HUES64 (cell line): ENCODE data around the gene MINDY1.

ENCODE experiments used
- H3K27ac ChIP-seq: 2 replicates; pipeline ENCODE4 v1.7.0; 2013; ENCODE audit warnings: low read depth, low read length, inconsistent platforms
- H3K27me3 ChIP-seq: 2 replicates; pipeline ENCODE4 v1.6.1; 2013; ENCODE audit warnings: mild to moderate bottlenecking, low read length; ENCODE audit not compliant: insufficient read depth
- H3K36me3 ChIP-seq: 2 replicates; pipeline ENCODE4 v1.6.1; 2013; ENCODE audit warnings: mild to moderate bottlenecking, low read length; ENCODE audit not compliant: insufficient read depth
- H3K4me1 ChIP-seq: 2 replicates; pipeline ENCODE4 v1.6.1; 2013; ENCODE audit warnings: mild to moderate bottlenecking, low read length, moderate library complexity; ENCODE audit not compliant: insufficient read depth
- H3K4me3 ChIP-seq: 2 replicates; pipeline ENCODE4 v1.5.1; 2013; ENCODE audit warnings: mild to moderate bottlenecking, low read length, moderate library complexity
- H3K9ac ChIP-seq: 2 replicates; pipeline ENCODE4 v1.6.1; 2013; ENCODE audit warnings: mild to moderate bottlenecking, low read depth, low read length
- H3K9me3 ChIP-seq: 2 replicates; pipeline ENCODE4 v1.6.1; 2013; ENCODE audit warnings: low read depth, low read length; ENCODE audit not compliant: insufficient read depth
- WGBS: fragments of 150-250, 120-280 bp; methylation state at CpG from one replicate; pipeline ENCODE4 v1.1.7; 2013; ENCODE audit warnings: missing lambda C conversion rate; 5-methylcytosine and 5-hydroxymethylcytosine counted together

MINDY1 gene

DNA sequence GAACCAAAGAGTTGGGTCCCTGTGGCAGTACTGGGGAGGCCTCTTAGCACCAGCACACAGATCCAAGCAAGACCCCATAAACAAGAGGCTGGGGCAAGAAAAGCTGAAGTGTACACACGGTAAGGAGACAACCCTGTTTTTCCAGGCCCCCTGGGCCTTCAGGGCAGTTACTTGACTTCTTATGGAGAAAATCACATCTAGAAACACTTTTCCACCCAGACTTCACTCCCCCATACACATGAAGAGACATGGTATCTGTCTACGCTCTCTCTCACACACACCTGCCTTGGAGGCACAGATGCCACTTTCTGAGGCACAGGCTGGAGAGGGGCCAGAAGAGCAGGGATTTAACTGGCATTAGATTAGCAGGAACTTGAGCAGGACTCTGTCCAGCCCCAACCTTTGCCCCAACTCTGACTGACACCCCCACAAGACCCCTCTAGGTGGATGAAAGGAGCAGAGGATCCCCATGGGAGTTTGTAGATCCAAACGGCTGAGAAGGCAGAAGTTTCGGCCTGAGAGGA, 34.2 kb downstream of the MINDY1 start:
- Histone ChIP-seq H3K27ac (peak overlapping the region; percentile 77; the same call in 1 of the 2 replicates), H3K9me3 (no peaks in the 10 kb centered on the region), H3K4me3 (peak overlapping the region; percentile 75), H3K9ac (peak overlapping the region; percentile 35), H3K36me3 (peaks cover 23% of the 10 kb centered on the region), H3K4me1 (peaks cover 46% of the 10 kb centered on the region), H3K27me3 (no peaks in the 10 kb centered on the region)
- WGBS = 52% methylated on average over 4 of the region's 4 CpGs

GRCh38 chr1:150971583-150972416, 34.9 kb downstream of the MINDY1 start:
- peak overlapping the region; percentile 75 for H3K4me3 ChIP-seq
- peak overlapping the region; percentile 35 for H3K9ac ChIP-seq
- peaks cover 40% of the 10 kb centered on the region for H3K4me1 ChIP-seq
- no peaks in the 10 kb centered on the region for H3K9me3 ChIP-seq
- peak overlapping the region; percentile 77; the same call in 1 of the 2 replicates for H3K27ac ChIP-seq
- H3K36me3 ChIP-seq = peaks cover 30% of the 10 kb centered on the region
- no peaks in the 10 kb centered on the region for H3K27me3 ChIP-seq
- 26% methylated on average over 6 of the region's 6 CpGs for WGBS

DNA sequence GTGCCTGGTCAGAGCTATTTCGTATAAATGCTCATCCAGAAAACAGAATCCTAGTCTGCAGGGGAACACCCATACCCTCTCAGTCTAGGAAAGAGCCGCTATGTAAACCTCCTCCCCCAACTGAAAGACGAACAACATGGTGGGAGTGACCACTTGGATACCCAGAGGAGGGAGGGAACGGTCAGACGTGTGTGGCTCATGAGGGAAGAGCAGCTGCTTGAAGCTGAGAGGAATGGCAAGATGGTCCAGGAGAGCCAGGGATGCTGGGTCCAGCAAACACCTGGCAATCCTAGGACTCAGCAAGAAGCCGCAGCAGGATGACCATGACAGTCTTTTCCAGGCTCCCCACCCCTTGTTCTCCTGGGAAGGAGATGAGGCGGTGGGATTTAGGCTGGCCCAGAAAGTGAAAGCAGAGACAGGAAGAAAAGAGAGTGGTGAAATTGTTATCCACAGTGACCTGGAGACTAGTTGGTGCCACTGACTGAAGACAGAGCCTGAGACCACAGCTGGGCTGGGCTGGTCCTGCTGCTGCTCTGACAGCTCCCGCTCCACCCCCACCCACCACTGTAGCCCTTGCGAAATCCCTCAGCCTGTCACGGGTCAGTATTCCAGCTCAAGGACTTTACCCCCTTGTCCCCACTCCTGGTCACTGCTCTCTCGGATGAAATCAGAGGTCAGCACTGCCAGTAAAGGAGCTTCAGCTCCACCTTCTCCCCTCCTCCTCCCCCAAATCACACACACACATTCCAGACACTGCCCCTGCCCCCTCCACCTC, 35.7 kb downstream of the MINDY1 start:
- Histone ChIP-seq H3K27ac (no peak overlapping the region; the same call in 1 of the 2 replicates), H3K4me3 (peak overlapping the region; percentile 75), H3K36me3 (peaks cover 38% of the 10 kb centered on the region), H3K9me3 (no peaks in the 10 kb centered on the region), H3K4me1 (peaks cover 32% of the 10 kb centered on the region), H3K9ac (no peak overlapping the region), H3K27me3 (no peaks in the 10 kb centered on the region)
- 52% methylated on average over 11 of the region's 11 CpGs for WGBS

DNA sequence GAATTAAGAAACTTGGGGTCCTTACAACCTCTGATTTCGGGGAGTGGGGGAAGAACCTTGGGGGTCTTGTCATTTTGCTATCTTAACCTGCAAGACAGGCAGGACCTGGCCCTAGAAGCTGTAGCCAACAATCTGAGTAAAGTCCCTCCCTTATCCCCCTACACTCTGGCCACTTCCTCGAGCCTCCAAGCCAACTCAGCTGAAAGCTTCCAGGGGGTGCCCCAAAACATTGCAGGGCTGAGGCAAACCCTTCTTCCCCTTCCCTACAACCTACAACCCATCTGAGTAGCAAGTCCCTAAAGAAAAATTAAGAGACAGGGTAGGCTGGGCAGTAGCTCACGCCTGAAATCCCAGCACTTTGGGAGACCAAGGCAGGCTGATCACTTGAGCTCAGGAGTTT, 37.1 kb downstream of the MINDY1 start:
- Histone ChIP-seq H3K9ac (no peak overlapping the region), H3K27ac (no peak overlapping the region)
- WGBS = 89% methylated on average over 3 of the region's 3 CpGs

DNA sequence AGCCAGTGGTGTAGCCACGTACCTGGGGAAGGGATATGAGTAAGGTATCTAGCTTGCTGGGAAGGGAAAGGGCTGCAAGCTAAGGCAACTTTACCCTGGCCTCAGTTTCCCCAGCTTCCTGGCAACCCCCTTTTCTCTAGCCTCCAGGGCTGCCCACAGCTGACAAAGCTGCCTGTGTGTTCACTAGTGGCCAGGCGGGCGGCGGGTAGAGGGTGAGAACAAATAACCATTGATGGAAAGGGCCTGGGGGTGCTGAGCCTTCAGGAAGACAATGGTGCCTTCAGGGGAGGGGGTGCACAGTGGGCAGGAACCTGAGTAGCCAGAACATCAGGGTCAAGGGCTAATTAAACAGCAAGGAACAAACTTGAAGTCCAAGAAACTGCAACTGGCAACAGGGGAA, 38.2 kb downstream of the MINDY1 start:
- Histone ChIP-seq H3K4me3 (no peak overlapping the region), H3K4me1 (peaks cover 29% of the 10 kb centered on the region), H3K36me3 (peaks cover 63% of the 10 kb centered on the region), H3K9ac (no peak overlapping the region), H3K27ac (no peak overlapping the region), H3K27me3 (no peaks in the 10 kb centered on the region), H3K9me3 (no peaks in the 10 kb centered on the region)
- WGBS = 95% methylated on average over 4 of the region's 4 CpGs

More for the DNA sequence above, 37.1 kb downstream of the MINDY1 start:
- Histone ChIP-seq H3K36me3 (peaks cover 52% of the 10 kb centered on the region), H3K4me1 (peaks cover 29% of the 10 kb centered on the region), H3K9me3 (no peaks in the 10 kb centered on the region), H3K4me3 (no peak overlapping the region), H3K27me3 (no peaks in the 10 kb centered on the region)

- Histone ChIP-seq H3K27me3 (no peaks in the 10 kb centered on the region), H3K27ac (no peak overlapping the region), H3K4me1 (peaks cover 24% of the 10 kb centered on the region), H3K4me3 (no peak overlapping the region), H3K9me3 (no peaks in the 10 kb centered on the region), H3K36me3 (peaks cover 69% of the 10 kb centered on the region), H3K9ac (no peak overlapping the region)
- 97% methylated on average over 13 of the region's 13 CpGs for WGBS
Measured at GRCh38 chr1:150967936-150968335, 38.8 kb downstream of the MINDY1 start.

DNA sequence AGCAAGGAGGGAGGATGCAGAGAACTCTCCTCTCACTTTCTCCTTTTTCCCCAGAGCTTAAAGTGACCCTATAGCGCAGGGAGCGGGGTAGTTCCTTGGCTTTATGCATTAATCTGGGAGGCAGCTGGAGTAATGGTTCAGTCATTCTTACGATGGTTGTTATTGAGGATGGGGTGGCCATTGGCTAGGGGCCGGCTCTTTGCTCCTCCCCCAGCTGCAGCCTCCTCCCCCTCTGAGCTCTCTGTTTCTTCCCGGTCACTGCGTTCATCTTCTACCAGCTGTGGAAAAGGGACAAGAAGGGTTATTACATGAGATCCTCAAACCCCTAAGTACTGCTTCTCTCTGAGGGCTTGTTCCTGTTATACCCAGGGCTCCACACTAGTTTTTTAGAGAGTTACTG, 40.7 kb downstream of the MINDY1 start:
- Histone ChIP-seq H3K27ac (no peak overlapping the region), H3K4me1 (peaks cover 6% of the 10 kb centered on the region), H3K9me3 (no peaks in the 10 kb centered on the region), H3K4me3 (no peak overlapping the region), H3K36me3 (peaks cover 85% of the 10 kb centered on the region), H3K9ac (no peak overlapping the region), H3K27me3 (no peaks in the 10 kb centered on the region)
- 88% methylated on average over 6 of the region's 6 CpGs for WGBS

GRCh38 chr1:150965605-150966004, 41.1 kb downstream of the MINDY1 start:
- Histone ChIP-seq H3K36me3 (peaks cover 89% of the 10 kb centered on the region), H3K27ac (no peak overlapping the region), H3K9ac (no peak overlapping the region), H3K9me3 (no peaks in the 10 kb centered on the region), H3K4me3 (no peak overlapping the region), H3K27me3 (no peaks in the 10 kb centered on the region), H3K4me1 (peaks cover 2% of the 10 kb centered on the region)
- no CpG with 5 or more reads among the region's 4 CpGs for WGBS

DNA sequence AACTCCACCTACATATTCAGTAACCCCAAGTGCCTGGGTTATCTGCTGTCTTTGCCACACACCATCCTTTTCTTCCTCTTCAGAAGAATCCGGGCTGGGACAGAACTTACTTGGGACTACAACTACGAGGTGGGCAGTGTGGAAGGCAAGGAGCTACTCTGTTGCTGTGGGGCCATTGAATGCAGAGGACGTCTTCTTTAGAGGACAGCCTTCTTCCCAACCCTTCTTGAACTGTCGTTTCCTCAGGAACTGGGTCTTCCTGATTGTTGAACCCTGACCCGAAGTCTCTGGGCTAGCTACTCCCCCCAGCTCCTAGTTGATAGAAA, 42.6 kb downstream of the MINDY1 start:
- Histone ChIP-seq H3K9ac (no peak overlapping the region), H3K27me3 (no peaks in the 10 kb centered on the region), H3K9me3 (no peaks in the 10 kb centered on the region), H3K27ac (no peak overlapping the region), H3K4me3 (no peak overlapping the region), H3K4me1 (no peaks in the 10 kb centered on the region), H3K36me3 (peaks cover 99% of the 10 kb centered on the region)
- 89% methylated on average over 5 of the region's 5 CpGs for WGBS

- Histone ChIP-seq H3K9me3 (no peaks in the 10 kb centered on the region), H3K4me1 (no peaks in the 10 kb centered on the region), H3K27ac (no peak overlapping the region), H3K4me3 (no peak overlapping the region), H3K9ac (no peak overlapping the region), H3K27me3 (no peaks in the 10 kb centered on the region), H3K36me3 (peaks cover 99% of the 10 kb centered on the region)
- WGBS = 90% methylated on average over 10 of the region's 10 CpGs
Measured at GRCh38 chr1:150963321-150964163, 43.2 kb downstream of the MINDY1 start.
